Liver (tissue), 9 donors: ENCODE measurements around the gene SLAIN2. TPM values are rescaled to one million over a fixed set of nuclear protein-coding genes. Genes with fewer than 3 reads are reported as not detected.

Experiments
- DNase-seq: peaks from one replicate; pipeline ENCODE4 v3.0.0-alpha.2; 2017; ENCODE audit warnings: low spot score
- H3K27ac ChIP-seq, 2 donors: one replicate each; pipeline ENCODE4 v1.7.0; 2013; ENCODE audit warnings: inconsistent platforms in 2 of 2, low read length in 2 of 2, control low read depth in 1 of 2, low read depth in 1 of 2, mild to moderate bottlenecking in 1 of 2
- H3K27me3 ChIP-seq, 4 donors: one replicate each; pipeline versions ENCODE4 v1.6.1 to v1.7.0; 2013; ENCODE audit warnings: low read length in 3 of 4, inconsistent platforms in 1 of 4, mild to moderate bottlenecking in 1 of 4, moderate library complexity in 1 of 4; ENCODE audit not compliant: control insufficient read depth in 4 of 4, insufficient read depth in 4 of 4
- H3K36me3 ChIP-seq, 4 donors: one replicate each; pipeline versions ENCODE4 v1.6.1 to v1.7.0; 2013; ENCODE audit warnings: low read length in 3 of 4, mild to moderate bottlenecking in 3 of 4, low read depth in 1 of 4, moderate library complexity in 1 of 4; ENCODE audit not compliant: control insufficient read depth in 4 of 4, insufficient read depth in 3 of 4
- H3K4me1 ChIP-seq, 4 donors: one replicate each; pipeline versions ENCODE4 v1.6.1 to v1.7.0; 2013; ENCODE audit warnings: low read length in 3 of 4, mild to moderate bottlenecking in 3 of 4, moderate library complexity in 1 of 4; ENCODE audit not compliant: control insufficient read depth in 4 of 4, insufficient read depth in 4 of 4
- H3K4me3 ChIP-seq, 3 donors: one replicate each; pipeline versions ENCODE4 v1.6.1 to v1.7.0; 2013; ENCODE audit warnings: low read length in 3 of 3, control low read depth in 1 of 3, low read depth in 1 of 3, mild to moderate bottlenecking in 1 of 3
- H3K9ac ChIP-seq, 2 donors: one replicate each; pipeline ENCODE4 v1.7.0; 2013; ENCODE audit warnings: low read length in 2 of 2, mild to moderate bottlenecking in 2 of 2, moderate library complexity in 2 of 2, control low read depth in 1 of 2, low read depth in 1 of 2
- H3K9me3 ChIP-seq, 4 donors: one replicate each; pipeline versions ENCODE4 v1.6.1 to v1.7.0; 2013; ENCODE audit warnings: low read length in 3 of 4; ENCODE audit not compliant: control insufficient read depth in 4 of 4
- ATF3 ChIP-seq: IDR thresholded peaks from 2 replicates; pipeline ENCODE4 v1.6.1; 2016; ENCODE audit warnings: antibody characterized with exemption
- CTCF ChIP-seq: fragments of 150-350 bp; IDR thresholded peaks from 2 replicates; pipeline ENCODE4 v1.5.1; 2017; ENCODE audit warnings: improper control_type of control experiment, low read depth, low read length; ENCODE audit not compliant: missing input control
- FOXA1 ChIP-seq: IDR thresholded peaks from 2 replicates; pipeline ENCODE4 v1.6.1; 2016; ENCODE audit warnings: antibody characterized with exemption
- FOXA2 ChIP-seq: IDR thresholded peaks from 2 replicates; pipeline ENCODE4 v1.6.1; 2016; ENCODE audit warnings: antibody characterized with exemption
- HNF4A ChIP-seq, 2 donors: conservative IDR thresholded peaks; 2 replicates each; pipeline ENCODE4 v1.6.1; 2016; ENCODE audit warnings: antibody characterized with exemption in 2 of 2, mild to moderate bottlenecking in 2 of 2
- HNF4G ChIP-seq: IDR thresholded peaks from 2 replicates; pipeline ENCODE4 v1.6.1; 2016; ENCODE audit warnings: antibody characterized with exemption
- JUND ChIP-seq, 2 donors: IDR thresholded peaks; 2 replicates each; pipeline ENCODE4 v1.6.1; 2016; ENCODE audit warnings: antibody characterized with exemption in 2 of 2
- MAX ChIP-seq: IDR thresholded peaks from 2 replicates; pipeline ENCODE4 v1.6.1; 2016; ENCODE audit warnings: antibody characterized with exemption
- NR2F2 ChIP-seq: IDR thresholded peaks from 2 replicates; pipeline ENCODE4 v1.6.1; 2016; ENCODE audit warnings: antibody characterized with exemption
- REST ChIP-seq: IDR thresholded peaks from 2 replicates; pipeline ENCODE4 v1.6.1; 2016; ENCODE audit warnings: antibody characterized with exemption, mild to moderate bottlenecking
- RXRA ChIP-seq, 2 donors: IDR thresholded peaks; 2 replicates each; pipeline ENCODE4 v1.6.1; 2017 to 2018; ENCODE audit warnings: antibody characterized with exemption in 2 of 2, mild to moderate bottlenecking in 1 of 2
- SP1 ChIP-seq: IDR thresholded peaks from 2 replicates; pipeline ENCODE4 v1.6.1; 2018; ENCODE audit warnings: antibody characterized with exemption, mild to moderate bottlenecking
- TAF1 ChIP-seq: conservative IDR thresholded peaks from 2 replicates; pipeline ENCODE4 v1.6.1; 2016; ENCODE audit warnings: antibody characterized with exemption, mild to moderate bottlenecking
- YY1 ChIP-seq: IDR thresholded peaks from 2 replicates; pipeline ENCODE4 v1.6.1; 2016; ENCODE audit warnings: antibody characterized with exemption, mild to moderate bottlenecking
- ZBTB33 ChIP-seq: IDR thresholded peaks from 2 replicates; pipeline ENCODE4 v1.6.1; 2016; ENCODE audit warnings: antibody characterized with exemption
- WGBS: extraction: QIAGEN DNeasy Blood & Tissue Kit; methylation state at CpG from one replicate; pipeline ENCODE4 v1.1.7; 2013; 5-methylcytosine and 5-hydroxymethylcytosine counted together
- polyA plus RNA-seq, 2 donors: library from polyadenylated mRNA; stranded (reverse) in 1 of 2; unstranded in 1 of 2; fragments of 200-250 nt in 1 of 2; fragments of >200 nt in 1 of 2; fragmentation: Nextera tagmentation in 1 of 2; extraction: Ambion mirVana in 1 of 2; gene quantifications; one replicate each; pipeline versions ENCODE4 v1.2.1 to v1.2.3, GENCODE V29; 2013 to 2015
- total RNA-seq, 2 donors: library from RNA; depleted of rRNA; stranded (reverse); fragments of >200 nt; gene quantifications; one replicate each; pipeline ENCODE4 v1.2.3, GENCODE V29; 2014
- donor health status: healthy.
- donor health status: healthy.
- donor health status: healthy.
- donor health status: healthy.
- donor health status: healthy.

SLAIN2 gene
- total and polyA plus RNA-seq, 4 donors, result 12.1 to 32.5 (median 16.6) TPM

GRCh38 chr4:48347282-48347921 is 6.1 kb downstream of the SLAIN2 start (continued):
- no peak for TF ChIP-seq MAX
- TF ChIP-seq ATF3, result no peak
- TF ChIP-seq SP1, result no peak
- no peak for TF ChIP-seq RXRA (IDR thresholded peaks at IDR 0.05)
- TF ChIP-seq NR2F2, result no peak
- no peak for TF ChIP-seq YY1
- no peak for TF ChIP-seq FOXA2
- TF ChIP-seq HNF4A (conservative IDR thresholded peaks at IDR 0.05), result no peak
- no peak for TF ChIP-seq JUND (IDR thresholded peaks at IDR 0.05)

- TF ChIP-seq HNF4A (conservative IDR thresholded peaks at IDR 0.05), result no peak
- no peak for TF ChIP-seq REST
- no peak for TF ChIP-seq FOXA1
- TF ChIP-seq MAX, result no peak
- TF ChIP-seq FOXA2, result no peak
- TF ChIP-seq HNF4G, result no peak
- no peak for TF ChIP-seq CTCF
- no peak for DNase-seq
- Histone ChIP-seq H3K36me3 (no peaks in the 10 kb centered on the region), H3K9me3 (no peaks in the 10 kb centered on the region), H3K4me3 (no peak overlapping the region), H3K9ac (no peak overlapping the region), H3K4me1 (peaks cover 2 to 23% (median 5%) of the 10 kb centered on the region in 4 donors), H3K27me3 (no peaks in the 10 kb centered on the region), H3K27ac (no peak overlapping the region)
- 96% methylated on average over 1 of the region's 1 CpG for WGBS
These were observed 9.5 kb downstream of the SLAIN2 start for GRCh38 chr4:48350871-48351270.

GRCh38 chr4:48352793-48353192 is 11.5 kb downstream of the SLAIN2 start:
- H3K36me3 ChIP-seq, result no peaks in the 10 kb centered on the region
- H3K4me1 ChIP-seq, result peaks cover 2 to 15% (median 7%) of the 10 kb centered on the region in 4 donors
- no peaks in the 10 kb centered on the region for H3K27me3 ChIP-seq
- no peak for DNase-seq
- 96% methylated on average over 4 of the region's 4 CpGs for WGBS
- no peak overlapping the region for H3K4me3 ChIP-seq
- H3K9me3 ChIP-seq, result no peaks in the 10 kb centered on the region
- H3K9ac ChIP-seq, result no peak overlapping the region
- H3K27ac ChIP-seq, result no peak overlapping the region
- no peak for TF ChIP-seq ZBTB33
- TF ChIP-seq TAF1, result no peak
- no peak for TF ChIP-seq ATF3
- TF ChIP-seq REST, result no peak
- no peak for TF ChIP-seq CTCF
